Activated naive CD4-positive, alpha-beta T cell treated with Interleukin-2 at 50 U/mL for 16 hours (primary cell): ENCODE measurements around the gene CCDC97.

Source experiments
- DNase-seq: peaks from one replicate; pipeline ENCODE4 v3.0.0-alpha.2; 2020

CCDC97 gene

DNA sequence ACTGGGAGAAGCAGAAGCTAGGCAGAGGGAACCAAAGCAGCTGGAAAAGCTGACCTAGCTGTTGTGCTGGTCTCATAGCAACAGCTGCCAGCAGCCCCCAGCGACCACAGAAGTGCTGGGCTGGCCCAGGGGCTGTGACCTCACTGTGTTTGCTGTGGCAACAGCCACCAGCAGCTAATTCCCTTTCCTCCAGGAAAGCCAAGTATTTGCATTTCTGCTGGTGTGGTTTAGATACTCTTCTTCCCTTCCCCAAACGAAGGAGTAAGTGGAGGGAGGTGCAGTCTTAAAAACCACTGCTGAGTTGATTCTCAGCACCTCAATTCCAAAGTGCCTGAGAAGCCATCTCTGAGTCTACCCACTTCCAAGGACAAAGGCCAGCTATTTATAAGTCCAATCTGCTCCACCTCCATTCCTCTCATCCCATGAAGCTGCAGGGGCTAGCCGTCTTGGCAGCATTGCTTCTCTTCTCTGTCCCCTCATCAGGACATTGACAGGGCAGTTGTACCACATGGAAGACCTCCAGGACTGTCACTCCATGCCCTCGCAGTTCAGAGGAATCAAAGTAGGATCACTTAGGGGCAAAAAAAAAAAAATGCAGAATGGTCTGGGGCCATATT lies 11.5 kb upstream of the CCDC97 start:
- DNase-seq: peak; percentile 55

DNA sequence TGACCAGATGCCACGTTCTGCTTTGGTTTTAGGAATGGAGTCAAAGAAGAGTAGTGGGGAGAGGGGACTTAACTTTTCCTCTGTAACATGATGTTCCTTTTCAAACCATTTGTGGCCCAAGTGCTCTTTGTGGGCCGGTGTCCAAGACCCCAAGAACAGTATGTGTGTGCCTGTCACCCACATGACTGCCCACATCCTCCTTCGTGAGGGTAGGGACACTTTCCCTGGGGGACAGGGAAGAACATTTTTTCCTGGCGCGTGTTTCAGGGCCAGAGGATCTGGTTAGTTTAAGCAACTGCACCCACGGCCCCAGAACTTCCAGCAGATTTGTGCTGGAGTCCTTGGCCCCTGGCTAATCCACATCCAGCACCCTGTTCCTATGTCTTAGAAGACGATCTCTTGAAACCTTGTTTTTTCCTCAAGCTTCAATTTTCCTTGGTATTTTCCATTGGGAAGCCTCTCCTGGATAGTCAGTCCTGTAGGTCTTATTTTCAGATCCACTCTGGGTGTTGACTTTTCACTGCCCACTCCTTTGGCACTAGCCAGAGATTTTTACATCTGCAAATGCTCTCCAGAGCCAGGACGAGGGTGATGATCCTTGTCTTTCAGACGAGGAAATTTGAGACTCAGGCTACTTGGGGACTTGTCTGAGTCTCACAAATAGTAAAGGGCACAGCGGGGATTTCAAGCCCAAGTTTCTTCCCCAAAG lies 10.8 kb upstream of the CCDC97 start:
- DNase-seq: no peak

DNA sequence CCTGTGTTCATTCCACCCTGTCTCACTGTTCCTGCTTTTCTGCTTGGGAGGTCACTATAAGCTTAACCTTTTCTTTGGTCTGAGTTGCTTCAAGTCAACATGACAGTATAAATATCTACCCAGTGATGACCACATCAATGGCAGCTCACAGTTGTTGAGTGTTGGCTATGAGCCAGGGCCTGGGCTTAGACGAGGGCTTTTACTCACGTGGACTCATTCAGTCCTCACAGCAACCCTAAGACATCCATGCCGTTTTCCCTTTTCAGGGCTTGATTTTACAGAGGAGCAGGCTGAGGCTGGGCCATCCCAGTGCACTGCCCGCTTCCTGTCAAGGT lies 10.2 kb upstream of the CCDC97 start:
- DNase-seq: peak; percentile 47

DNA sequence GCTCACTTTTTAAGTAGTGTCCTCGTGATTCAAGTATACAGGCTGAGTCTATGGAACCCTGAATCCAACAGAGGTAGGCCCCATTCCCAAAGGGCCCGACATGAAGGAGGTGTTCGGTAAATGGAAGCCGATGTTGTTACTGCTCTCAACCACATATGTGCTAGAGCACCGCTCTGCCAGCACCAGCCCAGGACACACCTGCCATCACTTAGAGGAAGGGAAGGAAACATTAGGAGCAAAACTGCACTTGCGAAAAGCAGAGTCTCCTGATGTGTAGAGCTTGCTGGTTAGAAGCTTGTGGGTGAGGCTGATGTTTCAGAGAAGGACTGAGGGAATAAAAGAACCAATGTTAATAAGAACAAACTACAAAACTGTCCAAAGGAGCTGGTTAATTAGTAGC lies 9.4 kb upstream of the CCDC97 start:
- no peak for DNase-seq

DNA sequence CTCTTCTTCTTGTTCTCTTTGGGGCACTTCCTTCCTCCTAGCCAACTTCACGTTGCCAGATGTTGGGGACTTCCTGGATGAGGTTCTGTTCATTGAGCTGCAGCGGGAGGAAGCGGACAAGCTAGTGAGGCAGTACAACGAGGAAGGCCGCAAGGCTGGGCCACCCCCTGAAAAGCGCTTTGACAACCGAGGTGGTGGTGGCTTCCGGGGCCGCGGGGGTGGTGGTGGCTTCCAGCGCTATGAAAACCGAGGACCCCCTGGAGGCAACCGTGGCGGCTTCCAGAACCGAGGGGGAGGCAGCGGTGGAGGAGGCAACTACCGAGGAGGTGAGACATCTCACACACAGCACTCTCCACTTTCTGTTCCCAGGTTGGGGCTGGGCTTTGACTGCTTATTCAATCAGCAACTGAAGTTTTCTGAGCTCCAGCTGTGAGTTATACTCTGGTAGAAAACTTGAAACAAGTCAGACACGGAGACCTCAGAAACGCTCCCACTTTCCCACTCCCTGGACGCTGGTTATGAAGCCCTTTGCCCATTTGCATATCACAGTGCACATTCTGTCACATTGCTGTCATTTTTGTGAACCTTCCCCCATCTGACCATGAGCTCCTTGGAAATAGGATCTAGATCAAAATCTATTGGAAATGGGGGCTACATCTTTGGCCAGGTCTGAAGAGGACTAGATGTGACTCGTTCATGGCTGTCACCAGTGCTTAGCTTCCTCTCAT lies 7.2 kb upstream of the CCDC97 start:
- DNase-seq: peak; percentile 79

DNA sequence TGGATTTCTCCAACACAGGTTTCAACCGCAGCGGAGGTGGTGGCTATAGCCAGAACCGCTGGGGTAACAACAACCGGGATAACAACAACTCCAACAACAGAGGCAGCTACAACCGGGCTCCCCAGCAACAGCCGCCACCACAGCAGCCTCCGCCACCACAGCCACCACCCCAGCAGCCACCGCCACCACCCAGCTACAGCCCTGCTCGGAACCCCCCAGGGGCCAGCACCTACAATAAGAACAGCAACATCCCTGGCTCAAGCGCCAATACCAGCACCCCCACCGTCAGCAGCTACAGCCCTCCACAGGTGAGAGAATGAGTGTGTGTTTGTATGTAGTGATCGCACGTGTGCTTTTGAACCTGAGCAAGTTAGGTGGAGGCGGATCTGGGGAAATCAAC lies 6.0 kb upstream of the CCDC97 start:
- no peak for DNase-seq

DNA sequence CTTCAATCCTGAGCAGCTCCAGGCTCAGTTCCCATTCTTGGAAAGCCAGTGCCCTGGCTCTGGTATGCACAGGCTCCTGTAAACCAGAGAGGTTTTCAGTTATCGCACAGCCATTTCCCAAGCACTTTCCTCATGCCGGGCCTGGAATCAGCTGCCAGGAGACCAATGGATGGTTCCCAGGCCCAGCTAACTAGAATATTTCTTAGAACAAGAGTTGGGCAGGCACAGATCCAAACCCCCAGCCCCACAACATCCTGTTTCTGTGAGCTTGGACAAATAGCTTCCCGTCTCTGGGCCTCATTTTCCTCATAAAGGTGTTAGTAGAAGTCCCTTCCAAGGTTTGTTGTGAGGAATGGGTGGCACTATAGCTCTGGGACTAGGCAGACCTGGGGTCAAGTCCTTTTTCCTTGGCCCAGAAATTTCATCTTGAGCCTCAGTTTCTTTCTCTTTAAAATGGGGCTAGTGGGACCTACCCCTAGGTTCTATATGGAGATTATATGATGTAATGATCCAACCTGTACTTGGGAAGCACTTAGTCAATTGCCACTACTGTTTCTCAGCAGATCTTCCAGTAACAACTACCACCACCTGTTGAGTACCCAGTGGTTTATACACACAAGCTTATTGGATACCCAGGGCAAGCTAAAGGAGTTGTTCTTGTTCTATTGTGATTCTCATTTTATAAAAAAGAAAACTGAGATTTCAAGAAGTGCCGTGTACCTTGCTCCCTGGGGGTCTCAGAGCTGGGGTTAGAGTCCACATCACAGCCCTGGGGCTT lies 5.1 kb upstream of the CCDC97 start:
- DNase-seq: no peak

DNA sequence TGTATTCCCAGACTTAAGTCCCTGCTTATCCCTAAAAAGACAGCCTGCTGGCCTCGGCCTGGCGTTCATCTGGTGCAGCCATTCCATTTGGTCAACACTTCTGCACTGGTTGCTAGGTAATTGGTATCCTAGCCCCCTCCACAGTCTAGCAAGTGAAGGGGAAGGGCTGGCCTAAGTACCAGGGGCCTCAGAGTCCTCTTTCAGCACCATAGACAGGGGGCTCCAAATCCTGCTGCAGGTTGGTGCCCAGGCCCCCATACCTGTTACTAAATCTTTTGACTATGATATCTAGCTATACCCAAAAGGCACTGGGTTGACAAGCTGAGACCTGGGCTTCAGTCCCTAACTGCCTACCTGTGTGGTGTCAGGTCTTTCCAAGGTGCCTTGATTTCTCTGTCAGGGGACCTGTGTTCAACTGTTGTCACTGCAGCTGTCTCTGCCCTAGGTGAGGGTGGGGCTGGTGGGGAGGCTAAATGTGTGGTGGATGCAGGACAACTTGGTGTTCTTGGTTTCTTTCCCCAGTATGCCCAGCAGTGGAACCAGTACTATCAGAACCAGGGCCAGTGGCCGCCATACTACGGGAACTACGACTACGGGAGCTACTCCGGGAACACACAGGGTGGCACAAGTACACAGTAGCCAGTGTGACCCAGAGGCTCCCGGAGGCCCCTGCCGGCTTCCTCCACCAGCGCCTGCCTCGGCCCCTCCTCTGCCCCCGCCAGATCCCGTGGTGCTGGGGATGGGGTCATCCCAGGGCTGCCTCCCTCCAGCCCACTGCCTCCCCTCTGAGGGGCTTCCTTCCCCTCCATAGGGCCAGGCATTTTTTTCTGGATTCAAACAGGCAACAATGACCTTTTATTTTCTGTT lies 3.8 kb upstream of the CCDC97 start:
- DNase-seq: no peak

DNA sequence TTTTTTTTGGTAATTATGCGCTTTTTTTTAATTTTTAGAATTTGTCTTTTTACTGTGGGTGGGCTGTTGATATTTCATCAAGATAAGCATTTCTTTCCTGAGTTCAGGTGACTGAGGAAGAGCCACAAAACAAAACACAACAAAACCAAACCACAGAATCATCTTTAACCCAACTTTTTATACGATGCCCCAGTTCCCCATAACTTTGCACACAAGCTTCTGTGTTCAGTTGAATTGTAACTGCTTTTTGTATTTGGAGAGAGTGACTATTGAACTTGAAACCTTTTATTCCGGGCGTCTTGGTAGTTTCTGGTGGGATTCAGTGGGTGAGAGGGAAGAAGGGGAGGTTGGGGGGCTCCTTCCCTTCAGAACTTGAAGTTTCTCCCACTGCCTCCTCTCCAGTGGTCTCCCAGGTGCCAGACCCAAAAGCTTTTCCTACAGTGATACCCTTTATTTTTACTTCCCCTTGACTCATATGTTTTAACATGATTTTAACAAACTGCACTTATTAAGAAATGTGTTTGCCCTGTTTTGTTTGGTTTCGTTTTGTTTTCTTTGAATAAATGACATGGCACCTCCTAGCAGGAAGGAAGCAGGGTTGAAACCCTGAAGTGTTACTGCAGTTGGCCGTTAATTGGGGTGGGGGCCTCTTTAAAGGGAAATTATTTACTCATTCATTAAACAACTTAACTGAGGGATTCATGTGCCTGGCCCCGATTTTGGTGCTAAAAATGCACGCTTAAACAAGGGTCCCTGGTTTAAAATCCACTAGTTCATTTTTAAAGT lies 2.7 kb upstream of the CCDC97 start:
- DNase-seq: no peak

DNA sequence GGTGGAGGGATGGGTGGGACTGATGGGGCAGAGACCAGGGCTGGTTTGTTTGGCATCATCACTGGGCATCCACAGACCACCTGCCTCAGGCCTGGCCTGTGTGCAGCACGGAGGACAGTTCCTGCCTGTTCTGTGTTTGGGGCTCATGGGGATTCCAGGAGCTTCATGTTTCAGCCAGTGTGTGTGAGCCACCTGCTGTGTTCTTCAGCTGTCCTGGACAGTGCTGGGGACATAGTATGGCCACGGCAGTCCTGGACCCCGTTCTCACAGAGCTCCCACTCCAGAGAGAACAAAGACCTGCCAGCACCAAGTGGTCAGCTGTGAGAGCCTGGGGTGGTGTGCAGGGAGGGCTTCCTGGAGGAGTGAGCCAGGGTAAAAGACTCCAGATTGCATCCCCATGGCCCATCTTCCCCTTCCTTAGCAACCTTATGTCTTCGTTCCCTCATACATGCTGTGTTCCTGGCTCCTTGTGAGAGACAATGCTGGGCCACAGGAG lies 2.0 kb upstream of the CCDC97 start:
- no peak for DNase-seq

DNA sequence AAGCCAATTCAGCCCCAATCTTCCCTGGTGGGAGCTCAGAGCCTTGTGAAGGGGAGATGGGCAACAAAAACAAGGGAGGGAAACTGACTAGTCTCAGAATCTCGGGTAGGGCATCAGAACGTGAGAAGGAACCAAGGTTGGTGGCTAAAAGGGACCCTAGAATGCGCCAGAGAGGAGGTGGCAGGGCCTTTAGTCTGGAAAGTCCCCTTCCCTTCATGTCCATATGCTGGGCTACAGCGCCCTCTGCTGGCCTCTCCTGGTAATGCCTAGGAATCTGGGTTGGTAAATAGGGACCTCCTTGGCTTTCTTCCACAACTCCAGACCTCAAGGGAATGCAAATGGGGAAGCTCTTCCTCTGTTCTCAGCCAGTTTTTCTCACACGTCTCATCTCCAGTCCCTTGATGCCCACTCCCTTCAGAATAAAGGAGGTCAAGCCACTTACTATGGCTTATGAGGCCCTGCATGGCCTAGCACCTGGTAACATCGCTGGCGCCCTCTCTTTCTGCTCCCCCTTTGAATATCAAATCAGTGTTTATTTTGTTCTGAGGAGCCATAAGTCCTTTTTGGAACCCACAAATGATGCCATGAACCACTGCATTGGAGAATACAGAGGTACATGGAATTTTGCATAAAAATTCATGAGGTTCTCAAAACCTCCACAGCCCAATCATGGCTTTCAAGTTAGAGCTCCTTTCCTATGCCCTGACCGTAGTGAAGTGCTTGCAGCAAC lies 1.4 kb upstream of the CCDC97 start:
- peak; percentile 94 for DNase-seq

DNA sequence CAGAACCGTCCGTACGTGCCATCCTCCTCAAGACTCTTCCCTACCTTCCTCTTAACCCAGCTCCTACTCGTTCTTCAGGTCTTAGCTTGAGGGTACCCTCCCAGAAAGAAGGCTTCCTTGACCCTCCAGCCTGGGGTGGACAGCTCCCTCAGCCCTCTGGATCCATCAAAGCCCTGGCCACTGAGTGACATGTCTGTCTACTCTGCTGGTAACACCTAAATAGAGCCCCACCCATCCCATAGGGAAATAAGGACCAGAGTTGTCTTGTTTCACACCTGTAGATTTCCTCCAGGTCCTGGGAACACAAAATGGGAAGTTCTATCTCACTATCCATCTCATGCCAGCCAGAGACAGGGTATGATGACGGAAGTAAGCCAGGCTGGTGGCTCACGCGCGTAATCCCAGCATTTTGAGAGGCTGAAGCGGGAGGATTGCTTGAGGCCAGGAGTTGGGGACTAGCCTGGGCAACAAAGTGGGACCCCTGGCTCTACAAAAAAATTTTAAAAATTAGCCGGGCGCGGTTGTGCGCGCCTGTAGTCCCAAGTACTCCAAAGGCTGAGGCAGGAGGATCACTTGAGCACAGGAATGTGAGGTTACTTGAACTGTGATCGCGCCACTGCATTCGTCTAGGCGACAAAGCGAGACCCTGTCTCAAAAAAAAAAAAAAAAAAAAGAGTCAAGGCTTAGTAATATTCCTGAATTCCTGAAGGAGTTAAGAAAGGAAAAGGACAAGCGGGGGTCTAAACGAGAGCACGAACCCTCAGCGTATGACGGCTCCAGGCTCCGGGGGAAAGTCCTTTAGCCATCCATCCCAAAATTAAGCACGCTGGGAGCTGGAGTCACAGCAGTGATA lies 566 bp upstream of the CCDC97 start:
- no peak for DNase-seq

DNA sequence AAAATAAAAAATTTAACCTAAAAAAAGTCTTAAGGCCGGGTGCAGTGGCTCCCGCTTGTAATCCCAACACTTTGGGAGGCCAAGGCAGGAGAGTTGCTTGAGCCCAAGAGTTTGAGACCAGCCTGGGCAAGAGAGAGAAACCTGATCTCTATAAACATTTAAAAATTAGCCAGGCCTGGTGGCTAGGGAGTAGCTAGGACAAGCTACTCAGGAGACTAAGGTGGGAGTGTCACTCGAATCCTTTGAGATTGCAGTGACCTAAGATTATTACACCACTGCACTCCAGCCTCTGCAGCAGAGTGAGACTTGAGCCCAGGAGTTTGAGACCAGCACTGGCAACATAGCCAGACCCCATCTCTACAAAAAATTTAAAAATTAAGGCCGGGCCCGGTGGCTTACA lies 1.1 kb downstream of the CCDC97 start:
- DNase-seq: no peak

DNA sequence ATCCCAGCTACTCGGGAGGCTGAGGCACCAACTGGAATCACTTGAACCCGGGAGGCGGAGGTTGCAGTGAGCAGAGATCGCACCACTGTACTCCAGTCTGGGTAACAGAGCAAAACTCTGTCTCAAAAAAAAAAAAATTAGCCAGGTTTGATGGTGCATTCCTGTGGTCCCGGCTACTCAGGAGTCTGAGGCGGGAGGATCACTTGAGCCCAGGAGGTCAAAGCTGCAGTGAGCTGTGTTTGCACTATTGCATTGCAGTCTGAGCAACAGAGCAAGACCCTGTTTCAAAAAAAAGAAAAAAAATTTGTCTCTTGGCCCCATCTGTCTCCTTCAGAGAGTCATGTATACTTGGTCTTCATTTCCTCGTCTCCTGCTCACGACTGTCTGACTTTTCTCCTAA lies 1.6 kb downstream of the CCDC97 start:
- no peak for DNase-seq

DNA sequence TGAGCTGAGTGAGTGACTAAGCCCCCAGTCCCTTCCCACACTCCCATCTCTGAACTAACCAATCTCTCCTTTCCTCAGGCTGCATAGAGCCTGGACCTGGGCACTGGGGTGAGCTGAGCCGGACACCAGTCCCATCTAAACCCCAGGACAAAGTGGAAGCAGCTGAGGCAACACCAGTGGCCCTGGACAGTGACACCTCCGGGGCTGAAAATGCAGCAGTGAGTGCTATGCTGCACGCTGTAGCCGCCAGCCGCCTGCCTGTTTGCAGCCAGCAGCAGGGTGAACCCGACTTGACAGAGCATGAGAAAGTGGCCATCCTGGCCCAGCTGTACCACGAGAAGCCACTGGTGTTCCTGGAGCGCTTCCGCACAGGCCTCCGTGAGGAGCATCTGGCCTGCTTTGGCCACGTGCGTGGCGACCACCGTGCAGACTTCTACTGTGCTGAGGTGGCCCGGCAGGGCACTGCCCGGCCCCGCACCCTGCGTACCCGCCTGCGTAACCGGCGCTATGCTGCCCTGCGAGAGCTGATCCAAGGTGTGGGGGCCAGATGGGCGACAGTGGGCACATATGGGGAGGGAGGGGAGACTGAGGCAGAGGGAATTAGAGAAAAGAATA lies 6.4 kb downstream of the CCDC97 start:
- DNase-seq: no peak

DNA sequence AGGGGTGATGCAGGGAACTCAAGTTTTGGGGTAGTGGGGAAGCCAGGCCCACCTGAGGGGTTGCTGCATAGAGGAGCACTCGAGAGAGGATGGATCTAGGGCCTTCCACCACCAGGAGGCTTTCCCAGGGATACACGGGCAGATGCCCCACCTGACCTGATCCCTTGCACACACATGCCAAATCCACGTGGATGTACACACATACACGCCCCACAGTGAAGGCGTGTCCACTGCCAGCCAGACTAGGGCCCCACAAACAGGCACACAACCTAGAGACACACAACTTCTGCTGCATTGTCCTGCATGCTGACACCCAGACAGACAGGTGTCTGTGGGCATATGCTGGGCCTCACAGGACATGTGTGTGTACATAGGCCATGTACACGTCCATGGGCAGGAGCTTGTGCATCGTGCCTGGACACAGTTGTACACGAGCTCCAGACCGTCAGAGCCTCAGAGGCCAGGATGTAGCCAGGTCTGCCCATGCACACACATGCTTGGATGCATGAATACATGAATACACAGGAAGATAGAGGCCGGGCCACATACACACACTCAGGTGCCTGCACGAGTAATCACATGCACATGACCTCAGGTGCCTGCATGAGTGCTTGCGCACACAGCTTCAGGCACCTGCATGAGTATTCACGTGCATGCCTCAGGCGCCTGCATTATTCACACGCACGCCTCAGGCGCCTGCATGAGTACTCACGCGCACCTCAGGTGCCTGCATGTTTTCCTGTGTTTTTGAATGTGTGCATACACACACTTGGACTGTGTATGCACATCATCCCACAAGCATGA lies 8.9 kb downstream of the CCDC97 start:
- DNase-seq: no peak

DNA sequence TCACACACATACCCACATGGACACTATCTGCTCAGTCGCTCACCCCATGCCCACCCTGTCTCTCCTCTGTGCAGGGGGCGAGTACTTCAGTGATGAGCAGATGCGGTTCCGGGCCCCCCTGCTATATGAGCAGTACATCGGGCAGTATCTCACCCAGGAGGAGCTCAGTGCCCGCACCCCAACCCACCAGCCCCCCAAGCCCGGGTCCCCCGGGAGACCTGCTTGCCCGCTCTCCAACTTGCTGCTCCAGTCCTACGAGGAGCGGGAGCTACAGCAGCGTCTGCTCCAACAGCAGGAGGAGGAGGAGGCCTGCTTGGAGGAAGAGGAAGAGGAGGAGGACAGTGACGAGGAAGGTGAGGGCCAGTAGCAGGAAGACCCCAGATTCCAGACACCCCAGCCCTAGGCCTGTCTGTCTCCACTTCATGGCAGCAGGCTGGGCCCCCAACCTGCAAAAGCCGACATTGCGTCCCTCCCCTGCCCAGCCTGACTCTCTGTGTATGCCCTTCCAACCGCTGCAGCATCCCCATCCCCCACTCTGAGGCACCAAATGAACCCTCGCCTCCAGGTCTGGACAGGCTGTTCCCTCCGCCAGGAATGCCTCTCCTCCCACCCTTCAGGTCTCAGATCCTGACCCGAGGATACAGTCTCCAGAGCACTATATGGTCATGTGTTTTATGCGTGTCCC lies 9.7 kb downstream of the CCDC97 start:
- DNase-seq: no peak

DNA sequence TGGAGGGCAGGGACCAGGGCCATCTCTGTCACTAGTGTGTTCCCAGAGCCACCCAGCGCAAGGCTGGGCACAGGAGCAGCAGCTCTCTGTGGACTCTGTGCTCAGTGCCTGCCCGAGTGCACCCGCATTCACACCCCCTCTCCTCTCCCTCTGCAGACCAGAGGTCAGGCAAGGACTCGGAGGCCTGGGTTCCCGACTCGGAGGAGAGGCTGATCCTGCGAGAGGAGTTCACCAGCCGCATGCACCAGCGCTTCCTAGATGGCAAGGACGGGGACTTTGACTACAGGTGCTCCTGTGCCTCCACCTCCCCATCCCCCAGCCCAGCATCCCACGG lies 10.2 kb downstream of the CCDC97 start:
- no peak for DNase-seq
